HUES6 (cell line): Measurements from ENCODE around the gene INTS1.

Source experiments
- H3K27ac ChIP-seq: 2 replicates; pipeline ENCODE4 v1.7.0; 2013; ENCODE audit warnings: low read depth, mild to moderate bottlenecking, low read length, inconsistent platforms
- H3K27me3 ChIP-seq: 2 replicates; pipeline ENCODE4 v1.6.1; 2013; ENCODE audit warnings: low read length; ENCODE audit not compliant: control insufficient read depth, insufficient read depth
- H3K36me3 ChIP-seq: 2 replicates; pipeline ENCODE4 v1.6.1; 2013; ENCODE audit warnings: low read length; ENCODE audit not compliant: control insufficient read depth, insufficient read depth
- H3K4me1 ChIP-seq: 2 replicates; pipeline ENCODE4 v1.6.1; 2013; ENCODE audit warnings: low read length; ENCODE audit not compliant: control insufficient read depth, insufficient read depth
- H3K4me3 ChIP-seq: 2 replicates; pipeline ENCODE4 v1.5.1; 2013; ENCODE audit warnings: low read depth, low read length
- H3K9ac ChIP-seq: one replicate; pipeline ENCODE4 v1.6.1; 2013; ENCODE audit warnings: mild to moderate bottlenecking, low read length
- H3K9me3 ChIP-seq: 2 replicates; pipeline ENCODE4 v1.6.1; 2013; ENCODE audit warnings: low read depth, low read length; ENCODE audit not compliant: control insufficient read depth, insufficient read depth

The INTS1 gene

GRCh38 chr7:1458683-1459511 lies 45.3 kb downstream of the INTS1 start, which contains the start of gene MICALL2:
Gene MICALL2, minus strand, starts transcription at chr7:1459470. Its CDS starts 144 bp downstream, at chr7:1459326.
- Histone ChIP-seq H3K4me3 (peak within 1 kb of the TSS; percentile 85), H3K4me1 (peaks cover 43% of the 10 kb centered on the region), H3K27ac (peak within 1 kb of the TSS; percentile 46; the same call in 1 of the 2 replicates), H3K9ac (peak within 1 kb of the TSS; percentile 77), H3K27me3 (no peaks in the 10 kb centered on the region), H3K9me3 (no peaks in the 10 kb centered on the region), H3K36me3 (no peaks in the 10 kb centered on the region)

DNA sequence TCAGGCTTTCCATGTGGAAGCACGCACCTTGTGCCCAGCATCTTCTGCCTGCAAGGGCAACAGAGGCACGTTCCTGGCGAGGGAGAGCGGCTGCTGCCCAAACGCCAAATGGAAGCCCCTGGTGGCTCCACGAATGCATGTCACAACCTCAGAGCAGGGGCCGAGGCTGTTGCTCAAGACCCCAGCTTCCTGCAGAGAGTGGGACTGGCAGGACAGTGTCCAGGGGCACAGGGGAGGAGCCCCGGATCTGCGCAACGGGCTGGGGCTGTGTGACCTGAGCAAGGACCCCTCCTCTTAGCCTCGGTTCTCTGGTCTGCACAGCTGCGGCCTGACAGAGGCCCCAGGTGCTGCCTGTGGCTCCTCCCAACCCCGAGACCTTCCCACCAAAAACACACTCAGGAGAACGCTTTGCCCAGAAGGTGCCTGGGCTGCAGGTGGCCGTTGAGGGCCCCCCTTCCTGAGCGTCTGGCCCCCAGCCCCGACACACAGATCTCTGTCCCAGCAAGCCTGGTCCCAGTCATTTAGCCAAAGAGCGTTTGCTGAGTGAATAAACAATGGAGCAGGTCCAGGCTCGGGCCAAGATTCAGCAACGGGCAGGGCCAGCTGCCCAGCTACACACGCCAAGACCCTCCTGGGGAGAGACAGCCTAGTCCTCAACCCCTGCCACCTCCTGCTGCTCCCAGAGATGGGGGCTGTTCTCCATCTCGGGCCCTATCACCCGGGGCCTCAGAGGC lies 46.1 kb downstream of the INTS1 start:
- peaks cover 47% of the 10 kb centered on the region for H3K4me1 ChIP-seq
- no peak overlapping the region for H3K27ac ChIP-seq
- no peaks in the 10 kb centered on the region for H3K36me3 ChIP-seq
- peak overlapping the region; percentile 77 for H3K9ac ChIP-seq
- peak overlapping the region; percentile 85 for H3K4me3 ChIP-seq
- no peaks in the 10 kb centered on the region for H3K27me3 ChIP-seq
- no peaks in the 10 kb centered on the region for H3K9me3 ChIP-seq

- H3K36me3 ChIP-seq, result no peaks in the 10 kb centered on the region
- H3K27me3 ChIP-seq, result no peaks in the 10 kb centered on the region
- H3K4me3 ChIP-seq, result no peak overlapping the region
- H3K9ac ChIP-seq, result no peak overlapping the region
- H3K4me1 ChIP-seq, result peaks cover 52% of the 10 kb centered on the region
- H3K27ac ChIP-seq, result no peak overlapping the region
- no peaks in the 10 kb centered on the region for H3K9me3 ChIP-seq
These were observed 46.9 kb downstream of the INTS1 start for GRCh38 chr7:1457059-1457948.

DNA sequence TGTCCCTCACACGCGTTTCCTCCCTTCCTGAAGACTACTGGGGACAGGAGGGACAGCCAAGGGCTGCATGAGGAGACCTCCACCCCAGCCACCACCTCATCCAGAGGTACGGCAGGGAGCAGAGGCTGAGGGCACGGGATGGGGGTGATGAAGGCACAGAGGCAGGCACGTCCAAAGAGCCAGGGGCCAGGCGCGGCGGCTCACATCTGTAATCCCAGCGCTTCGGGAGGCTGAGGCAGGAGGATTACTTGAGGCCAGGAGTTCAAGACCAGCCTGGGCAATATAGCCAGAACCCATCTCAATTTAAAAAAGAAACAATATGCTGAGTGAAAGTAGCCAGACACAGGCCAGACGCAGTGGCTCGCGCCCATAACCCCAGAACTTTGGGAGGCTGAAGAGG lies 48.2 kb downstream of the INTS1 start:
- Histone ChIP-seq H3K4me3 (no peak overlapping the region), H3K27ac (no peak overlapping the region), H3K4me1 (peaks cover 51% of the 10 kb centered on the region; the same call in 1 of the 2 replicates), H3K9ac (no peak overlapping the region), H3K27me3 (no peaks in the 10 kb centered on the region), H3K36me3 (no peaks in the 10 kb centered on the region), H3K9me3 (no peaks in the 10 kb centered on the region)

DNA sequence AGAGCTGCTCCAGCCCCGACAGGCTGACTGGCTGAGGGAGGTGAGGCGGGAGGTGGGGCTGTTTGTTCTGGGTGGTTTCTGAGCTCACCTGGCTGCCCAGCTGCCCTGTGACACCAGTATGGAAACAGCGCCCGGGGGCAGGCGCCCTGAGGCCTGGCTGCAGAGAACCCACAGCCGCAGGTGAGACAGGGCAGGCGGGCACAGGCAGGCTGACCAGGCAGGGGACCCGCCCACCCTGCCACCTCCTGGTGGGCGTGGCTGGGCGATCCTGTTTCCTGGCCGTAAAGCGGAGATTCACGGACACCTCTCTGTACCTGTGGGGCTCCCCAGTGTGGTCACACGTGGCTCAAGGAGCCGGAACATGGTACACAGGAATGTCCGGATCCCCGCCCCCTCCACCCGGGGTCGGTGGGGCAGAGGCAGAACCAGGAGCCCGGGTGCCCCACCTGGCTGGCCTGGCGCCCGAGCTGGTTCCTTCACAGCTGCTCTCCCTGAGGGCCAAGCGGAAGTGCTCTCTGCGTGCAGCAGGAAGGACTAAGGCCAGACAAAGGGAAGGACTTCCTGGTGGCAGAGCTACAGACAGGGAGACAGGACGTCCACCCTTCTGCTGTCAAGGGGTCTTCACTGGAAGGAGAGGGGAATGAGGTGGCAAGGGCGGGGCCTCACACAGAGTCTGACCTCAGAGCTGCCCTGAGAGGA lies 48.8 kb downstream of the INTS1 start:
- H3K27ac ChIP-seq, result no peak overlapping the region
- H3K4me3 ChIP-seq, result no peak overlapping the region
- no peaks in the 10 kb centered on the region for H3K9me3 ChIP-seq
- peaks cover 51% of the 10 kb centered on the region; the same call in 1 of the 2 replicates for H3K4me1 ChIP-seq
- H3K9ac ChIP-seq, result no peak overlapping the region
- H3K27me3 ChIP-seq, result no peaks in the 10 kb centered on the region
- no peaks in the 10 kb centered on the region for H3K36me3 ChIP-seq

- no peak overlapping the region for H3K4me3 ChIP-seq
- no peaks in the 10 kb centered on the region for H3K27me3 ChIP-seq
- H3K4me1 ChIP-seq, result peaks cover 48% of the 10 kb centered on the region; the same call in 1 of the 2 replicates
- H3K36me3 ChIP-seq, result no peaks in the 10 kb centered on the region
- H3K27ac ChIP-seq, result no peak overlapping the region
- H3K9ac ChIP-seq, result no peak overlapping the region
- H3K9me3 ChIP-seq, result no peaks in the 10 kb centered on the region
These were observed 49.6 kb downstream of the INTS1 start for GRCh38 chr7:1454542-1454941.

DNA sequence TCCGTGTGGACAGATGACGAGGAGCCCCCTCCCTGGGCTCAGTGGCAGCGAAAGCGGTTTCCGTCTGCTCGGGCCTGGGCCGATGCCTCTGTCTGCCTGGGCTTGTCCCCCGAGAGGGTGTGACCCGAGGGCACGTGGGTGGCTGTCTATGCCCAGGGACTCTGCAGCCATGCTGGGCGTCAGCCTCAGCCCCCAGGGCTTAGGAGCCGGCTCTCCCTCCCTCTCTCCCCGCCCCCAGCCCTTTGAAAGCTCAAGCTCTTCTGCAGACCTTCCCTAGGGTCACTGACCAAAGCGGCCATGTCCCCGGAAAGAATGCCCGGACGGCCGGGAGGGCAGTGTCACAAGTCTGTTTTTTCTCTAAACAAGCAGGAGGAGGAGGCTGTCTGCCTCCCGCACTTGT lies 52.0 kb downstream of the INTS1 start:
- Histone ChIP-seq H3K36me3 (no peaks in the 10 kb centered on the region), H3K9me3 (no peaks in the 10 kb centered on the region), H3K4me3 (no peak overlapping the region), H3K27me3 (no peaks in the 10 kb centered on the region), H3K4me1 (peaks cover 34% of the 10 kb centered on the region; the same call in 1 of the 2 replicates), H3K27ac (no peak overlapping the region), H3K9ac (no peak overlapping the region)

DNA sequence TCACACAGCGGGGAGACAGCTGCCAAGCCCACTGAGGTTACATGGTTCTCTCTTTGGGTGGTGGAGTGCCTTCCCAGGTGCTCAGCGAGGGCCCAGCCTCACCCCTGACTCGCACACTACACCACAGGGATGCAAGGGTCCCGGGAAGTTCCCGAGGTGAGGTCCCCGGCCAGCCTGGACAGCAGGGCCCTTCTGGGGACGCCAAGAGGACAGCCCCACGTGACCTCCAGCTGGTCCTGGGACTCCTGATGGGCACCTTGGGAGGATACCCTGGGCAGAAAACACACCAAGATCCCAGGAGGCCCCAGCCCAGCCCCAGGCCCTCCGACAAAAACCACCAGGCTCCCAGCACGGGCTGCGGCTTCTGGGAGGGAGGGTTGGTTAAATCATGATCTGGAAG lies 53.2 kb downstream of the INTS1 start:
- Histone ChIP-seq H3K4me1 (peaks cover 27% of the 10 kb centered on the region; the same call in 1 of the 2 replicates), H3K27ac (no peak overlapping the region), H3K4me3 (no peak overlapping the region), H3K9me3 (no peaks in the 10 kb centered on the region), H3K9ac (no peak overlapping the region), H3K27me3 (no peaks in the 10 kb centered on the region), H3K36me3 (no peaks in the 10 kb centered on the region)

DNA sequence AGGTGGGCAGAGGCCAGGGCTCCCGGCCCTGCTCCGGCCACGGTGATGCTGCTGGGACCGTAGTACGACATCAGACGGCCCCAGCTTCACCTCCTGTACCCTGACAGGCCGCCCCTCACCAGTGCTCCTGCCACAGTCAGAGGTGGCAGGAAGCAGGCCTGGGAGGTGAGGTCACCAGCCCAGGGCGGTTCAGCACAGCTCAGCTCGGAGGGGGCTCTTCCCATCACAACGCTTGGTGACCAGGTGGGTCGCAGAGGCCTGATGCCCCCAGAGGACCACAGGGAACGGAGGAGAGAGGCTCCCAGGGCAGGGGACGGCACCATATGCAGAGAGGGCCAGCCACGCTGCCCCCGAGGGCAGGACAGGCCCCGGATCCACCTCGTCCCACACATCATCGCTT lies 53.8 kb downstream of the INTS1 start:
- H3K27ac ChIP-seq, result no peak overlapping the region
- H3K27me3 ChIP-seq, result no peaks in the 10 kb centered on the region
- no peaks in the 10 kb centered on the region for H3K36me3 ChIP-seq
- H3K4me1 ChIP-seq, result peaks cover 23% of the 10 kb centered on the region; the same call in 1 of the 2 replicates
- H3K4me3 ChIP-seq, result no peak overlapping the region
- no peak overlapping the region for H3K9ac ChIP-seq
- H3K9me3 ChIP-seq, result no peaks in the 10 kb centered on the region

DNA sequence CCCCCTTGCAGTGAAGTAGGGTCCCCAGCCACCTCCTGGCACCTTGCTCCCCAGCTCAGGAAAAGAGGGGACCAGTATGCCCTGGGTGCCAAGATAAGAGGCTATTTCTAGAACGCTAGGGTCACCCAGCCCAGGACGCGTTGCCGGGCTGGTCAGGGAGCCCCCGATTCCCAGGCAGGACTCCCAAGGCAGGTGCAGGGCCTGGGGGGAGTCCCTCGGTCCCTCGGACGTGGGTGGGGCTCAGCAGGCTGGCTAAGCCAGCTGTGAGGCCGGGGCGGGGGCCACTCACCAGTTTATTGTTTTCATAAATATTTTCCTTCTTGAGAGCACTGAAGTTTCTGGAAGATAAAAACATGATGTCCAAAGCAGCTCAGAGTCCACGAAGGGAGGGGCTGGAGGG lies 54.2 kb downstream of the INTS1 start:
- Histone ChIP-seq H3K36me3 (no peaks in the 10 kb centered on the region), H3K27me3 (no peaks in the 10 kb centered on the region), H3K4me1 (peaks cover 18% of the 10 kb centered on the region; the same call in 1 of the 2 replicates), H3K27ac (no peak overlapping the region), H3K9me3 (no peaks in the 10 kb centered on the region), H3K4me3 (no peak overlapping the region), H3K9ac (no peak overlapping the region)
